HPDE6-E6E7 (cell line): Measurements from ENCODE around the gene CCT6B.
"Not testable (repeated sequence)": the region's sequence is repeated elsewhere in the genome, so short reads cannot be mapped to it uniquely, and the experiment has no call there.

Experiments used
- DNase-seq: peaks from one replicate; pipeline ENCODE4 v3.0.0; 2011; ENCODE audit warnings: missing footprints; ENCODE audit errors: extremely low spot score

CCT6B gene

GRCh38 chr17:34980353-34980680, 19.1 kb upstream of the CCT6B start, which contains the start of gene LIG3:
Gene LIG3, plus strand, starts transcription at chr17:34980512. Its CDS starts 2,494 bp downstream, at chr17:34983006.
- peak; percentile 97 for DNase-seq

- DNase-seq = no peak
Observed at GRCh38 chr17:34979650-34980352, 18.5 kb upstream of the CCT6B start.

- DNase-seq = no peak
Observed at GRCh38 chr17:34979153-34979552, 17.9 kb upstream of the CCT6B start.

- DNase-seq = no peak
Observed at GRCh38 chr17:34974794-34975785, 13.8 kb upstream of the CCT6B start.

- DNase-seq = no peak
Observed at GRCh38 chr17:34974179-34974578, 12.9 kb upstream of the CCT6B start.

- DNase-seq = no peak
Observed at GRCh38 chr17:34958438-34958837, 2.8 kb downstream of the CCT6B start.

GRCh38 chr17:34950780-34951179, 10.5 kb downstream of the CCT6B start:
- not testable (repeated sequence) for DNase-seq

- no peak for DNase-seq
Observed at GRCh38 chr17:34930283-34930682, 31.0 kb downstream of the CCT6B start.

GRCh38 chr17:34926661-34927060, 34.6 kb downstream of the CCT6B start:
- no peak for DNase-seq

- DNase-seq = no peak
Observed at GRCh38 chr17:34920676-34921075, 40.6 kb downstream of the CCT6B start.

- DNase-seq = no peak
Observed at GRCh38 chr17:34917381-34917780, 43.9 kb downstream of the CCT6B start.

GRCh38 chr17:34916120-34916519, 45.1 kb downstream of the CCT6B start:
- no peak for DNase-seq

GRCh38 chr17:34913001-34913400, 48.3 kb downstream of the CCT6B start:
- DNase-seq = no peak

- DNase-seq = no peak
Observed at GRCh38 chr17:34909040-34909439, 52.2 kb downstream of the CCT6B start.

GRCh38 chr17:34902831-34903547, 58.3 kb downstream of the CCT6B start:
- DNase-seq = no peak

GRCh38 chr17:34899643-34900291, 61.5 kb downstream of the CCT6B start:
- no peak for DNase-seq

GRCh38 chr17:34895383-34895782, 65.9 kb downstream of the CCT6B start:
- DNase-seq = no peak

GRCh38 chr17:34894964-34895363, 66.3 kb downstream of the CCT6B start:
- no peak for DNase-seq

GRCh38 chr17:34892461-34893249, 68.6 kb downstream of the CCT6B start:
- DNase-seq = peak; percentile 22

- no peak for DNase-seq
Observed at GRCh38 chr17:34886831-34887230, 74.4 kb downstream of the CCT6B start.

GRCh38 chr17:34885076-34885475, 76.2 kb downstream of the CCT6B start:
- no peak for DNase-seq
